GOT3 (cell line): ENCODE measurements around the gene CDK11B.
"Not testable (repeated sequence)": the region's sequence is repeated elsewhere in the genome, so short reads cannot be mapped to it uniquely, and the experiment has no call there.

Source experiments
- DNase-seq: peaks from one replicate; lab custom pipeline; 2025; ENCODE audit warnings: mixed read lengths; lab: John Stamatoyannopoulos, UW

The CDK11B gene

GRCh38 chr1:1599030-1599934, 59.5 kb downstream of the CDK11B start:
- DNase-seq = no peak

- no peak for DNase-seq
Observed at GRCh38 chr1:1598720-1599029, 60.1 kb downstream of the CDK11B start.

GRCh38 chr1:1598051-1598719, 60.6 kb downstream of the CDK11B start:
- DNase-seq = no peak

- no peak for DNase-seq
Observed at GRCh38 chr1:1597275-1597930, 61.4 kb downstream of the CDK11B start.

- no peak for DNase-seq
Observed at GRCh38 chr1:1596493-1597274, 62.1 kb downstream of the CDK11B start.

GRCh38 chr1:1595341-1595740, 63.5 kb downstream of the CDK11B start:
- not testable (repeated sequence) for DNase-seq

- DNase-seq = no peak
Observed at GRCh38 chr1:1594602-1595260, 64.1 kb downstream of the CDK11B start.

GRCh38 chr1:1593834-1594601, 64.8 kb downstream of the CDK11B start:
- DNase-seq = no peak

- no peak for DNase-seq
Observed at GRCh38 chr1:1591452-1591851, 67.4 kb downstream of the CDK11B start.
